Neural cell (in vitro differentiated cells): ENCODE data around the gene PSMB10. TPM values are rescaled to one million over a fixed set of nuclear protein-coding genes. Genes with fewer than 3 reads are reported as not detected.
"Not testable (repeated sequence)": the region's sequence is repeated elsewhere in the genome, so short reads cannot be mapped to it uniquely, and the experiment has no call there.

Experiments used
- H2AFZ ChIP-seq: fragments of 200-600, 300-800 bp; sonication (generic), shearing (Covaris generic); 2 replicates; pipeline ENCODE4 v1.6.0; 2014; ENCODE audit warnings: low read depth, mild to moderate bottlenecking, antibody characterized with exemption, low read length, moderate library complexity
- H3F3A ChIP-seq: fragments of 200-600 bp; shearing (Covaris generic); 2 replicates; pipeline ENCODE4 v1.6.1; 2016; ENCODE audit warnings: mild to moderate bottlenecking, moderate library complexity, mixed read lengths, antibody characterized with exemption, low read length; ENCODE audit not compliant: insufficient read depth, poor library complexity, severe bottlenecking
- H3K27ac ChIP-seq: fragments of 200-600, 300-800 bp; sonication (generic), shearing (Covaris generic); 2 replicates; pipeline ENCODE4 v1.5.1; 2014; ENCODE audit warnings: mild to moderate bottlenecking, low read length, moderate library complexity
- H3K27me3 ChIP-seq: fragments of 300-800, 200-600 bp; sonication (generic), shearing (Covaris generic); 2 replicates; pipeline ENCODE4 v1.6.0; 2014; ENCODE audit warnings: mild to moderate bottlenecking, low read depth, low read length, moderate library complexity; ENCODE audit not compliant: insufficient read depth
- H3K36me3 ChIP-seq: fragments of 300-800, 200-600 bp; sonication (generic), shearing (Covaris generic); 2 replicates; pipeline ENCODE4 v1.5.1; 2014; ENCODE audit warnings: mild to moderate bottlenecking, antibody characterized with exemption, low read length, moderate library complexity; ENCODE audit not compliant: insufficient read depth
- H3K4me2 ChIP-seq: fragments of 300-800, 200-600 bp; sonication (generic), shearing (Covaris generic); 2 replicates; pipeline ENCODE4 v1.6.0; 2014; ENCODE audit warnings: mild to moderate bottlenecking, low read length
- H3K4me3 ChIP-seq: fragments of 300-800, 200-600 bp; sonication (generic), shearing (Covaris generic); 2 replicates; pipeline ENCODE4 v1.5.1; 2014; ENCODE audit warnings: mild to moderate bottlenecking, low read length, moderate library complexity
- H3K79me2 ChIP-seq: fragments of 200-600 bp; shearing (Covaris generic); replicated peaks from 2 replicates; pipeline ENCODE4 v1.6.0; 2014; ENCODE audit warnings: mild to moderate bottlenecking, low read length, moderate library complexity; ENCODE audit not compliant: insufficient read depth
- H3K9ac ChIP-seq: fragments of 300-800, 200-600 bp; sonication (generic), shearing (Covaris generic); 2 replicates; pipeline ENCODE4 v1.6.1; 2016; ENCODE audit warnings: mild to moderate bottlenecking, low read length, mixed read lengths
- H3K9me2 ChIP-seq: fragments of 200-600 bp; shearing (Covaris generic); 2 replicates; pipeline ENCODE4 v1.6.1; 2016; ENCODE audit warnings: mild to moderate bottlenecking, low read length, mixed read lengths; ENCODE audit not compliant: insufficient read depth
- H3K9me3 ChIP-seq: fragments of 200-600, 300-800 bp; sonication (generic), shearing (Covaris generic); 2 replicates; pipeline ENCODE4 v1.6.1; 2016; ENCODE audit warnings: mild to moderate bottlenecking, mixed run types, low read length, moderate library complexity, mixed read lengths
- H4K20me1 ChIP-seq: fragments of 200-600 bp; shearing (Covaris generic); 2 replicates; pipeline ENCODE4 v1.6.1; 2016; ENCODE audit warnings: mild to moderate bottlenecking, mixed run types; ENCODE audit not compliant: insufficient read depth
- CTCF ChIP-seq: fragments of 450-650 bp; IDR thresholded peaks from 2 replicates; pipeline ENCODE4 v1.5.1; 2014; ENCODE audit warnings: antibody characterized with exemption, mild to moderate bottlenecking, moderate library complexity; ENCODE audit not compliant: poor library complexity, severe bottlenecking
- EP300 ChIP-seq: fragments of 450-650 bp; conservative IDR thresholded peaks from 2 replicates; pipeline ENCODE4 v1.6.1; 2014; ENCODE audit warnings: antibody characterized with exemption, mild to moderate bottlenecking, moderate library complexity; ENCODE audit not compliant: poor library complexity, severe bottlenecking
- EZH2 ChIP-seq: fragments of 200-600, 300-800 bp; shearing (Covaris generic), sonication (generic); IDR thresholded peaks from 2 replicates; pipeline ENCODE4 v1.6.1; 2014; ENCODE audit warnings: antibody characterized with exemption, low read length, borderline replicate concordance, mild to moderate bottlenecking; ENCODE audit not compliant: insufficient read depth, poor library complexity, severe bottlenecking
- MXI1 ChIP-seq: fragments of 450-650 bp; conservative IDR thresholded peaks from 2 replicates; pipeline ENCODE4 v1.6.1; 2014; ENCODE audit warnings: antibody characterized with exemption, mild to moderate bottlenecking; ENCODE audit not compliant: poor library complexity, severe bottlenecking
- POLR2AphosphoS5 ChIP-seq: IDR thresholded peaks from 2 replicates; pipeline ENCODE4 v1.6.1; 2012
- RAD21 ChIP-seq: fragments of 450-650 bp; conservative IDR thresholded peaks from 2 replicates; pipeline ENCODE4 v1.6.1; 2014; ENCODE audit warnings: antibody characterized with exemption, mild to moderate bottlenecking, moderate library complexity
- REST ChIP-seq: IDR thresholded peaks from 2 replicates; pipeline ENCODE4 v1.6.1; 2012; ENCODE audit warnings: borderline replicate concordance
- SMC3 ChIP-seq: fragments of 450-650 bp; conservative IDR thresholded peaks from 2 replicates; pipeline ENCODE4 v1.6.1; 2014; ENCODE audit warnings: antibody characterized with exemption, mild to moderate bottlenecking, moderate library complexity; ENCODE audit not compliant: poor library complexity
- TAF1 ChIP-seq: IDR thresholded peaks from 2 replicates; pipeline ENCODE4 v1.6.1; 2012; ENCODE audit warnings: low read depth
- polyA plus RNA-seq: library from polyadenylated mRNA; depleted of rRNA; stranded (reverse); fragments of >200 nt; gene quantifications from 2 replicates; pipeline ENCODE4 v1.2.3, GENCODE V29; 2014

The PSMB10 gene
- polyA plus RNA-seq, 1 donor from 2014 or later: 46.4 TPM

- Histone ChIP-seq H3K4me3 (no peak overlapping the region), H3K36me3 (no peaks in the 10 kb centered on the region), H3F3A (no peaks in the 10 kb centered on the region), H3K9me2 (no peaks in the 10 kb centered on the region), H3K9ac (no peak overlapping the region), H3K9me3 (no peaks in the 10 kb centered on the region), H2AFZ (no peak overlapping the region), H4K20me1 (no peaks in the 10 kb centered on the region), H3K79me2 (no peaks in the 10 kb centered on the region), H3K27me3 (no peaks in the 10 kb centered on the region), H3K27ac (no peak overlapping the region), H3K4me2 (no peak overlapping the region)
- no peak for TF ChIP-seq REST
- no peak for TF ChIP-seq SMC3
- no peak for TF ChIP-seq POLR2AphosphoS5
- TF ChIP-seq MXI1: no peak
- TF ChIP-seq RAD21: no peak
- no peak for TF ChIP-seq EP300
- TF ChIP-seq CTCF: no peak
- no peak for TF ChIP-seq TAF1
- TF ChIP-seq EZH2: no peak
Measured at GRCh38 chr16:67915831-67916723, 20.6 kb downstream of the PSMB10 start.

- H2AFZ ChIP-seq, H3K36me3 ChIP-seq, H3F3A ChIP-seq, H3K27me3 ChIP-seq, H3K9me2 ChIP-seq, H3K4me3 ChIP-seq, H3K9me3 ChIP-seq, H3K9ac ChIP-seq, H3K79me2 ChIP-seq, H3K27ac ChIP-seq, H4K20me1 ChIP-seq, H3K4me2 ChIP-seq: not testable (repeated sequence)
Measured at GRCh38 chr16:67915496-67915769, 21.2 kb downstream of the PSMB10 start.
